NCI-H1436 (cell line): ENCODE measurements around the gene LAX1.
"Not testable (repeated sequence)": the region's sequence is repeated elsewhere in the genome, so short reads cannot be mapped to it uniquely, and the experiment has no call there.

Experiments
- DNase-seq: peaks from one replicate; lab custom pipeline; 2025; lab: John Stamatoyannopoulos, UW

LAX1 gene

DNA sequence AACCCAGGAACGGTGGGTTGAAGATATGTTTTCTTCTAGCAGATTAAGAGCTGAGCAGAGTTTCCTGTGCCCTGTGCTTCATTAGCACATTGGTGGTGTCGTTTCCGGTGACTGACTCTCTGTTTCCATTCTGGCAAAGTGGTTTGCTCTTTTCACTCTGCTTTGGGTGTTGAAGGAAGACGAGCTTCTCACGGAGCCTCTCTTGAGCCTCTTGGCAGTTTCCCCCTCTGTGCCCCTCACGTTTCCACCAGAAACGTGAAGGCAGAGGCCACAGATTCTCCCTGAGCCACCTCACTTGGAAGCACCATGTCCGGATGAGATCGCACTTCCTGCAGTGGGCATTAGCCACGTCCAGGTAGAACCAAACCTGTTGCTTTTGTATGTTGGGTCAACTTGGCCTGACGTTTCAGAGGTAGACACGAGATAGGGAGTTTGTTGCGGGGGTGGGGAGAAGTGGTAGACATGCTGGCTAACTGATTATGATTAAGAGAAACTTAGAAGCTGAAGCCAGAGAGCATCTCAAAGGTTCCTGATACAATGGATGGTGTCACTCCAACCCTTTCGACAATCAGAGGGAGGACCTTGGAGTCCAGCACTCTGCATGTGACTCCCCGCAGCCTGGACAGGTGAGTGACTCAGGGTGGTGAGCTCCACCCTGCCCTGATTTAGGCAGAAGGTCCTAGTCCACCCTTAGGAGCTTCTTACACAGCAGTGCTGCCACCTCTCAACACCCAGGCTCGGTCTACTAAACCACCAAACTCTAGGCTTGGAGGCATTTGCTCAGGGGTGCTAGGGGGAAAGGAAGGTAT lies at the start of gene LAX1:
Gene LAX1 (plus strand): TSS at position 155 of the 809 bp plus-strand sequence. CDS start 383 bp downstream, at position 538.
- no peak for DNase-seq

- no peak for DNase-seq
These were observed 47.9 kb upstream of the LAX1 start for GRCh38 chr1:203717120-203717519.

GRCh38 chr1:203720242-203720641 lies 44.7 kb upstream of the LAX1 start:
- no peak for DNase-seq

- DNase-seq: no peak
These were observed 42.1 kb upstream of the LAX1 start for GRCh38 chr1:203722909-203723308.

- no peak for DNase-seq
These were observed 38.5 kb upstream of the LAX1 start for GRCh38 chr1:203726417-203726867.

DNA sequence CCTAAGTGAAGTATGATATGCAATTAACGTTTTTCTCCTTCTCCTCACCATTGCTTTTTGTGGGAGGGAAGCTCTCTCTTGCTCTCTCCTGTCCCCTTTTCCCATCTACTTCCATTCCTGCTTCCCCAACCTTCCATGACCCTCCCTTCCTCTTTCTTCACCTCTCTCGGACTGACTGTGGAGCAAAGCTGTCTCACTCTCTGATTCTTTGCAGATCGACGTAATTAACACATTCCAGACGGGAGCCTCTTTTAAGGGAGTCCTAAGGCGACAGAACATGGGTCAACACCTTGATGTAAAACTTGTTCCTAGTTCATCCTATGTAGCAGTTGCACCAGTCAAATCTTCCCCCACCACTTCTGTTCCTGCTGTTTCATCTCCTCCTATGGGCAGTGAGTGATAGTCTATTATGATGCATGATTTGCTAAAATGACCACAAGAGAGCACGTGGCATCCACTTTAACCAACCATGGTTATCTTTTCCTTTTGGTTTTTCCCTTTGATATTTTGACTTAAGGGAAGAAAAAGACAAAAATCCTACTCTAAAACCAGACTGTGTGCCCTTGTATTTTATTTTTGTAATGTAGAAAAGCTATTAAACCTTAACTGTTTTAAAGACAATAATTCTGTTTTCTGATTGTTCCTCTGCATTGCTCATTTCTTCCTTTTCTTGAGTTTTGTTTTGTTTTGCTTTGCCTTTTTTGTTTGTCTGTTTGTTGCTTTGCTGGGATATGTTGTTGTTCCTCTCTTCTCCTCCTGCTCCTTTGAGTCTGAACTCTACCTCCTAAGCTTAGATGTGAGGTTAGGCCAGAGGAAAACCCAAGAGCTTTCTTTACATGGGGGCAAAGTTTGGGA lies 31.7 kb upstream of the LAX1 start:
- DNase-seq: no peak

DNA sequence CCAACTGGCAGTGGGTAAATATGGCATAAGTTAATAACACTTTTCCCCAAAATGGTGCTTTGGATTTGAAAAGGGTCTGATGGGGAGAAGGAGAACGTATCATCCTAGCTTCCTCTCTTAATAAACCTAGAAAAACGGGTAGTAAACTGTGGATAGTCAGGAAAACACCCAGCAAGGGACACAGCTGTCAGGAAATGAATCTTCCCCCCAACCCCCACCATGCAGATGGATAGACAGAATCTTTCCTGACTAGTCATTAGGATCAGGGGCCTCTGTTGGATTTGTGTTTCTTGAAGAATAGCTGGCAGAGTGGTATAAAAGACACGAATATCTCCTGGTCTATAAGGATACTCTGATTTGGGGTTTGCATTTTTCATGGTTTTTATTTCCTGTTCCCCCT lies 22.5 kb upstream of the LAX1 start:
- no peak for DNase-seq

GRCh38 chr1:203743091-203743571 lies 21.9 kb upstream of the LAX1 start:
- DNase-seq: no peak

- no peak for DNase-seq
These were observed 20.7 kb upstream of the LAX1 start for GRCh38 chr1:203744075-203744972.

GRCh38 chr1:203746281-203746680 lies 18.7 kb upstream of the LAX1 start:
- DNase-seq: no peak

DNA sequence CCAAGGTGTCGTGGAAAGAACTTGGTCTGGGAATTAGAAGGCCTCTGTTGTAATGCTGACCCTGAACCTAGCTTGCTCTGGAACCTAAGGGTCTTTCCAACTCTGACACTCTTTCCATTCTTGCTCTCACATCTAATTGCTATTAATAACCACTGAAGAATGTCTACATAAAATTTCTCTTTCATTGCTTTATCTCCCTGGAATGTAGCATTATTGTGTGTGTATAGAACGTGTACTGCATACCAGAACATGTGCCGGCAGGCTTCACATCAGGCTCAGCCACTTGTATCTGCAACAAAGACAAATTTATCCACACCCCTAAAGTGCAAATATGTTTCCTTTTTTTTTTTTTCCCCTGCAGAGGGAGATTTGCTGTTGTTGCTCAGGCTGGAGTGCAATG lies 13.9 kb upstream of the LAX1 start:
- no peak for DNase-seq

- not testable (repeated sequence) for DNase-seq
These were observed 13.2 kb upstream of the LAX1 start for GRCh38 chr1:203751618-203752361.

DNA sequence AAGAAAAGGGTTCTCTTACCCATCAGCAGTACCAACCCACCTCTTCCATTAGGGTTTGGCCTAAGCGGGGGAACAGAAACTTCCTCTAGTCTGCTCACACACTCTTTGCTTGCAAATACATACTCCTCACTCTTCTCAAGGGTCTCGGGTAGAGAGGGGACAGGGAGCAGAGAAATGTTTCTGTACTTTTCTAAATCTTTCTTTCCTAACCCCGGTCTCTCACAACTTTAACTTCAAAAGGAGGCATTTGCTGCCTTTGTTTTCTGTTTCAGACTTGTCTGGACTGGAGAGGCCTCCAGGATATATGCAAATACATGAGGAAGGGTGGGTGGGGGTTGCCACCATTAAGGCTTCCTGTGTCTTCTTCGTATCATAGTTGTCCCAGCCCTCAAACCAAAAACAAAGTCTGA lies 10.5 kb upstream of the LAX1 start:
- no peak for DNase-seq

DNA sequence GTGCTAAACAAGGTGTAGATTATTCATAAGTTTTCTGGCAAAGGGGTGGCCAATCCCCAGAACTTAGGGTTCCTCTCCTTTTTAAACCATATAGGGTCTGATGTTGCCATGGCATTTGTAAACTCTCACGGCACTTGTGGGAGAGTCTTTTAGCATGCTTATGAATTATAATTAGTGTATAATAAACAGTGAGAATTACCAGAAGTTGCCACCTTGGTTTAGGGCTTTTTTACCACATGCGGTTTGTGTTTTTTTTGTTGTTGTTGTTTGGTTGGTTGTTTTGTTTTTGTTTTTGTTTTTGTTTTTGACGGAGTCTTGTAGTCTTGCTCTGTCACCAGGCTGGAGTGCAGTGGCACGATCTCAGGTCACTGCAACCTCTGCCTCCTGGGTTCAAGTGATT lies 8.9 kb upstream of the LAX1 start:
- no peak for DNase-seq

- DNase-seq: not testable (repeated sequence)
These were observed 6.2 kb upstream of the LAX1 start for GRCh38 chr1:203758749-203759148.

GRCh38 chr1:203760506-203760905 lies 4.5 kb upstream of the LAX1 start:
- DNase-seq: no peak

DNA sequence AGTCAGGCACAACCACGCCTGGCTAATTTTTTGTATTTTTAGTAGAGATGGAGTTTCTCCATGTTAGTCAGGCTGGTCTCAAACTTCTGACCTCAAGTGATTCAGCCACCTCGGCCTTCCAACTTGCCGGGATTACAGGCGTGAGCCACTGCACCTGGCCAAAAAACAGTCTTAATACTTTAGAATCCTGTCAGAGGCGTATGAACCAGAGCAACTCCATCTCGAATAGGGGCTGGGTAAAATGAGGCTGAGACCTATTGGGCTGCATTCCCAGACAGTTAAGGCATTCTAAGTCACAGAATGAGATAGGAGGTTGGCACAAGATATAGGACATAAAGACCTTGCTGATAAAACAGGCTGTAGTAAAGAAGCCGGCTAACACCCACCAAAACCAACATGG lies 3.0 kb upstream of the LAX1 start:
- not testable (repeated sequence) for DNase-seq

DNA sequence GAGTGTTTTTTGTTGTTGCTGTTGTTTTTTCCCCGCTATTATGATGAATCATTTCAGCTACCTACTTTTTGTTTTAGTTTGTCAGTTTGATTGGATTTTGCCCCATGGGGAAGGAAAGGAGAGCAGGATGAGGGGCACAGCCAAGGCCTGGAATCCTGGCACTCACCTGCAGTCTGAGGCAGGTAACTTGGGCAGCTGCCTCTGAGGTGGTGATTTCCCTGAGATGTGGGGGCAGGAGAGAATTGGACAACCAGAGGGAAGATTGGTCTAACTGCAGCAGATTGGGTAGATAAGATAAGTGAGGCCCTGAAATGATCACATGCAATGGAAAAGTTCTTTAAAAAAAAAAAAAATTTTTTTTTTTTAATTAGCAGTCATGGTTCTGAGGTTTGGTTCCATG lies 1.5 kb upstream of the LAX1 start:
- no peak for DNase-seq

- no peak for DNase-seq
These were observed 616 bp upstream of the LAX1 start for GRCh38 chr1:203764105-203765028.

DNA sequence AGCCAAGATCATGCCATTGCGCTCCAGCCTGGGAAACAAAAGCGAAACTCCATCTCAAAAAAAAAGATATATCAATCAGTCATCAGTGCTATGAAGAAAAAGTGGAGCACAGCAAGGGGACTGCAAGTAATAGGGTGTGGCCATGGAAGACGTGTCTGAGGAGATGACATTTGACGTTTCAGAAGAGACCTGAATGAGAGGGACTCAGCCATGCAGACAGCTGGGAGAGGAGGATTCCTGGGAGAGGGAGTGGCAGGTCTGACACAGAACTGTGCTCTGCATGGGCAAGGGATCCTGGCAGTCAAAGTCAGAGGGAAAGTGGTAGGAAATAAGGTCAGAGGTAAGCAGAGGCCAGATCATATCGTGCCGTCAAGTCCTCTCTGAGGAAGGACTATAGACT lies 3.3 kb downstream of the LAX1 start:
- no peak for DNase-seq
